ENCODE measurements around the gene TMSB10.

DNA sequence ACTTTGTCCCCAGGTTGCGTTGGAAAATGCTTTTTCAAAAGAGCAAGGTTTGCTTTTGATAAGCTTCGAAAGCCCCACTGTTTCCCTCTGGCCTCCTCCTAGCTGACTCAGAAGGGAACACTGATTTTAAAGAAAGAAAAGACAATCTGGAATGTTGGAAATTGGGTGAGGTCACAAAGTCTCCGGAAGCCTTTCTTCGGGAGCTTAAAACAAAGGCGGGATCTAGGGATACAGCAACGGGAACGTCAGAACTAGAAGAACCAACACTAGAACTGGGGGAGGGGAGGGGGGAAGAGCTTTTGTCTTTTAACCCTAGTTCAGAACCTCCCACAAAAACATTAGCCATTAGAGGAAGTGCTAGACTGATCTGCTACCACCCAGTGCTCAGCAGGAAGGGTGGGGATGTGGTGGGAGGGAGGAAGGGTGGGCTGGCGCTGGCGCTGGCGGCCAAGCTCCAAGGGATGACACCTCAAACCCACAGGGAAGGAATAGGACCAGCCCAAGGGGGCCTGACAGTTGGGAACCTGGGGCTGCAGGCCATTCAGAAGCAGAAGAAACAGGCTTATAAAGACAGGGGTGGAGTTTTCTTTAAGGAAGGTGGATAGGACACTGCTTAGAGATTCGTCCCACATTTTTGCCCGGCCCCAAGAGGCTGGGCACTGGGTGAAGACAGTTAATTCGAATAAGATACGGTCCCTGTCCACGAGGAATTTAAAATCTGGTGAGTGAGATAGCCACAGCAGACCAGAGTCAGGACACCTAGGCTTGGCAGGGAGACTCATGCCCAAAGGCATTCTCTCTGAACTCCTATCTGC, 1.7 kb downstream of the TMSB10 start:
- TF ChIP-seq, protein P1, sequence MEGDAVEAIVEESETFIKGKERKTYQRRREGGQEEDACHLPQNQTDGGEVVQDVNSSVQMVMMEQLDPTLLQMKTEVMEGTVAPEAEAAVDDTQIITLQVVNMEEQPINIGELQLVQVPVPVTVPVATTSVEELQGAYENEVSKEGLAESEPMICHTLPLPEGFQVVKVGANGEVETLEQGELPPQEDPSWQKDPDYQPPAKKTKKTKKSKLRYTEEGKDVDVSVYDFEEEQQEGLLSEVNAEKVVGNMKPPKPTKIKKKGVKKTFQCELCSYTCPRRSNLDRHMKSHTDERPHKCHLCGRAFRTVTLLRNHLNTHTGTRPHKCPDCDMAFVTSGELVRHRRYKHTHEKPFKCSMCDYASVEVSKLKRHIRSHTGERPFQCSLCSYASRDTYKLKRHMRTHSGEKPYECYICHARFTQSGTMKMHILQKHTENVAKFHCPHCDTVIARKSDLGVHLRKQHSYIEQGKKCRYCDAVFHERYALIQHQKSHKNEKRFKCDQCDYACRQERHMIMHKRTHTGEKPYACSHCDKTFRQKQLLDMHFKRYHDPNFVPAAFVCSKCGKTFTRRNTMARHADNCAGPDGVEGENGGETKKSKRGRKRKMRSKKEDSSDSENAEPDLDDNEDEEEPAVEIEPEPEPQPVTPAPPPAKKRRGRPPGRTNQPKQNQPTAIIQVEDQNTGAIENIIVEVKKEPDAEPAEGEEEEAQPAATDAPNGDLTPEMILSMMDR (IDR thresholded peaks at IDR 0.05; ENCODE audit: low read depth, low read length, missing input control), result no peak
- TF ChIP-seq, protein P2, sequence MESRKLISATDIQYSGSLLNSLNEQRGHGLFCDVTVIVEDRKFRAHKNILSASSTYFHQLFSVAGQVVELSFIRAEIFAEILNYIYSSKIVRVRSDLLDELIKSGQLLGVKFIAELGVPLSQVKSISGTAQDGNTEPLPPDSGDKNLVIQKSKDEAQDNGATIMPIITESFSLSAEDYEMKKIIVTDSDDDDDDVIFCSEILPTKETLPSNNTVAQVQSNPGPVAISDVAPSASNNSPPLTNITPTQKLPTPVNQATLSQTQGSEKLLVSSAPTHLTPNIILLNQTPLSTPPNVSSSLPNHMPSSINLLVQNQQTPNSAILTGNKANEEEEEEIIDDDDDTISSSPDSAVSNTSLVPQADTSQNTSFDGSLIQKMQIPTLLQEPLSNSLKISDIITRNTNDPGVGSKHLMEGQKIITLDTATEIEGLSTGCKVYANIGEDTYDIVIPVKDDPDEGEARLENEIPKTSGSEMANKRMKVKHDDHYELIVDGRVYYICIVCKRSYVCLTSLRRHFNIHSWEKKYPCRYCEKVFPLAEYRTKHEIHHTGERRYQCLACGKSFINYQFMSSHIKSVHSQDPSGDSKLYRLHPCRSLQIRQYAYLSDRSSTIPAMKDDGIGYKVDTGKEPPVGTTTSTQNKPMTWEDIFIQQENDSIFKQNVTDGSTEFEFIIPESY (IDR thresholded peaks at IDR 0.05), result no peak
- TF ChIP-seq, protein P3, sequence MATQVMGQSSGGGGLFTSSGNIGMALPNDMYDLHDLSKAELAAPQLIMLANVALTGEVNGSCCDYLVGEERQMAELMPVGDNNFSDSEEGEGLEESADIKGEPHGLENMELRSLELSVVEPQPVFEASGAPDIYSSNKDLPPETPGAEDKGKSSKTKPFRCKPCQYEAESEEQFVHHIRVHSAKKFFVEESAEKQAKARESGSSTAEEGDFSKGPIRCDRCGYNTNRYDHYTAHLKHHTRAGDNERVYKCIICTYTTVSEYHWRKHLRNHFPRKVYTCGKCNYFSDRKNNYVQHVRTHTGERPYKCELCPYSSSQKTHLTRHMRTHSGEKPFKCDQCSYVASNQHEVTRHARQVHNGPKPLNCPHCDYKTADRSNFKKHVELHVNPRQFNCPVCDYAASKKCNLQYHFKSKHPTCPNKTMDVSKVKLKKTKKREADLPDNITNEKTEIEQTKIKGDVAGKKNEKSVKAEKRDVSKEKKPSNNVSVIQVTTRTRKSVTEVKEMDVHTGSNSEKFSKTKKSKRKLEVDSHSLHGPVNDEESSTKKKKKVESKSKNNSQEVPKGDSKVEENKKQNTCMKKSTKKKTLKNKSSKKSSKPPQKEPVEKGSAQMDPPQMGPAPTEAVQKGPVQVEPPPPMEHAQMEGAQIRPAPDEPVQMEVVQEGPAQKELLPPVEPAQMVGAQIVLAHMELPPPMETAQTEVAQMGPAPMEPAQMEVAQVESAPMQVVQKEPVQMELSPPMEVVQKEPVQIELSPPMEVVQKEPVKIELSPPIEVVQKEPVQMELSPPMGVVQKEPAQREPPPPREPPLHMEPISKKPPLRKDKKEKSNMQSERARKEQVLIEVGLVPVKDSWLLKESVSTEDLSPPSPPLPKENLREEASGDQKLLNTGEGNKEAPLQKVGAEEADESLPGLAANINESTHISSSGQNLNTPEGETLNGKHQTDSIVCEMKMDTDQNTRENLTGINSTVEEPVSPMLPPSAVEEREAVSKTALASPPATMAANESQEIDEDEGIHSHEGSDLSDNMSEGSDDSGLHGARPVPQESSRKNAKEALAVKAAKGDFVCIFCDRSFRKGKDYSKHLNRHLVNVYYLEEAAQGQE (IDR thresholded peaks at IDR 0.05), result no peak
- TF ChIP-seq JUND (IDR thresholded peaks at IDR 0.05), result no peak

Data from liver (tissue), 3 donors.